Heart left ventricle (tissue), 16 donors: ENCODE measurements around the gene MATK. TPM values are rescaled to one million over a fixed set of nuclear protein-coding genes. Genes with fewer than 3 reads are reported as not detected.

Experiments
- ATAC-seq, 4 donors: fragments of 200-7000 bp; cut with Tn5 transposase; one replicate each; pipeline ENCODE4 v1.9.1; 2020 to 2022; ENCODE audit warnings: moderate library complexity in 4 of 4, mild to moderate bottlenecking in 3 of 4, moderate number of reproducible peaks in 1 of 4
- DNase-seq, 5 donors: peaks; one replicate each; pipeline ENCODE4 v3.0.0-alpha.2; 2020
- H3K27ac ChIP-seq, 12 donors: fragments of 200-600 bp; sonication (generic) in 4 of 12; one replicate each; pipeline versions ENCODE4 v1.5.0 to v1.8.0; 2016 to 2022; ENCODE audit warnings: mild to moderate bottlenecking in 2 of 12
- H3K27me3 ChIP-seq, 9 donors: fragments of 200-600 bp; sonication (generic) in 2 of 9; one replicate each; pipeline versions ENCODE4 v1.5.1 to v1.8.0; 2016 to 2022; ENCODE audit warnings: mild to moderate bottlenecking in 3 of 9
- H3K36me3 ChIP-seq, 9 donors: fragments of 200-600 bp; sonication (generic) in 2 of 9; one replicate each; pipeline versions ENCODE4 v1.5.0 to v1.8.0; 2018 to 2022; ENCODE audit warnings: mild to moderate bottlenecking in 2 of 9
- H3K4me1 ChIP-seq, 12 donors: fragments of 200-600 bp; sonication (generic) in 4 of 12; one replicate each; pipeline versions ENCODE4 v1.5.0 to v1.8.0; 2016 to 2022; ENCODE audit warnings: mild to moderate bottlenecking in 3 of 12
- H3K4me3 ChIP-seq, 12 donors: fragments of 200-600 bp; sonication (generic) in 4 of 12; one replicate each; pipeline versions ENCODE4 v1.5.0 to v1.8.0; 2017 to 2022; ENCODE audit warnings: mild to moderate bottlenecking in 9 of 12, moderate library complexity in 4 of 12
- H3K9me3 ChIP-seq, 12 donors: fragments of 200-600 bp; sonication (generic) in 4 of 12; one replicate each; pipeline versions ENCODE4 v1.5.0 to v1.8.0; 2016 to 2022; ENCODE audit warnings: mild to moderate bottlenecking in 1 of 12
- POLR2A ChIP-seq, 2 donors: fragments of 450-650 bp; IDR thresholded peaks; one replicate each; pipeline ENCODE4 v1.6.1; 2017; ENCODE audit warnings: antibody characterized with exemption in 2 of 2, mild to moderate bottlenecking in 2 of 2, moderate library complexity in 2 of 2
- whole genome bisulfite sequencing, 4 donors: extraction: QIAGEN DNeasy Blood & Tissue Kit in 2 of 4; methylation state at CpG; one replicate each; pipeline versions ENCODE4 v1.1.5 to v1.1.7; 2013 to 2018; 5-methylcytosine and 5-hydroxymethylcytosine counted together
- intact Hi-C, 10 donors: fragments of 100-400 bp; cut with DNase I; formaldehyde crosslinking; loops; one replicate each; pipeline versions ENCODE4 v1.11.1 to v1.14.2; 2022
- polyA plus RNA-seq, 2 donors: library from polyadenylated mRNA; stranded (reverse); fragments of 200-250 nt; gene quantifications; one replicate each; pipeline ENCODE4 v1.2.3, GENCODE V29; 2013
- total RNA-seq, 9 donors: library from RNA; depleted of rRNA in 2 of 9; stranded (reverse); fragments of >200 nt in 2 of 9; fragmentation: NEBNext Ultra II Directional in 3 of 9; extraction: Animal tissue kit (Norgen Biotek cat#: 25700) in 3 of 9; gene quantifications; one replicate each; pipeline versions ENCODE4 v1.1.0 to v1.2.4, GENCODE V29; 2016 to 2023
- TF ChIP-seq, protein P1 (sequence below), 12 donors: fragments of 200-600 bp; sonication (generic) in 4 of 12; IDR thresholded peaks; one replicate each; pipeline versions ENCODE4 v1.5.0 to v1.8.0; 2018 to 2022; ENCODE audit warnings: antibody characterized with exemption in 12 of 12, mild to moderate bottlenecking in 5 of 12
- donor health status: ischemic (EF 13 %, LVEDD 7.1; RV severe dilation, severe dysfunction).
- donor health status: healthy with polysubstance abuse.
- donor health status: DM: no; HTN: yes; CAD: no.
- donor health status: DM: no; HTN: no; CAD: no.
- donor health status: ischemic (EF 25% LVEDD 6.9; RV normal size, moderate dysfunction).
- donor health status: ischemic (EF 25% LVEDD 5.7; RV mildly dilated, moderate dysfunction).
- donor health status: healthy.
- donor health status: DM: yes; HTN: yes; CAD: no.
- donor health status: ischemic (EF 35%, LVEDD 5.7; RV mildly dilated, moderate dysfunction).
- donor health status: nonischemic (EF 11% LVEDD 7.7; RV severe dilation, severe dysfunction).
- donor health status: DM: yes; HTN: yes; CAD: no.
- donor health status: PGD.
- donor health status: ischemic (EF 29% LVEDD 5.4; RV normal size, mild dysfunction).
- donor health status: nonischemic (EF 23%, LVEDD 6.1; RV moderate dilation, normal function).

The MATK gene
- total and polyA plus RNA-seq, 11 donors: 0.20 to 8.9 (median 0.70) TPM

DNA sequence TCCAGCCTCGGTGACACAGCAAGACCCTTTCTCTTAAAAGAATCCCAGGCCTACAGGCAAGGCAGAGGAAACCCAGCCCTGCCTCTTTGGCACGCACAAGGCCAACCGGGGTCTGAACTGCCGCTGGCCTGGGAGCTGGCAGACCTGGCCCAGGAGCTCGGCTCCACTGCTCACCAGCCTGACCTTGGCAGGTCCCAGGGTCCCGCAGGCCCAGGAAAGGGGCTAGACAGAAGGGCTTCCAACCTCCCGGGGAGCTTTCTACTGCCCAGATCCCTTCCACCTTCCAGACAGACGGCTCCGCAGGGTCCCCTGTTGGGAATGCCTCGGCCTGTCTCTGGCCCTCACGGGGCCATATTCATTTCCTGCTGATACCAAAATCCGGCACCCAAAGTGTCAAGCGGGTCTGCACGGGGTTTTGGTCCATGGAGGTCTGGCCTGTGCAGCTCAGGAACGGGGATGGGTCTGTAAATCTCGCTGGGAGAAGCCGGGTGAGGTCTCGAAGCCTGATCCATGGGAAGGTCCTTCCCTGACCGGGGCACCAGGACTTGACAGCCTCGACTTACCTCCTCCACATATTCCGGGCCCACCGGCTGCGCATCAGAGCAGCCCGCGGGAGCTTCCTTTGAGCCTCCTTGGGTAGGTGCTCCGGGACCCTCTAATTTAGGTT lies 36.6 kb upstream of the MATK start:
- DNase-seq: no peak
- intact Hi-C loops: loop anchor here in 5 of 10 donors (5.0 to 10.0 kb wide), 5 partner anchors 36 to 158 kb away; partner anchors contain the start of genes APBA3 (in 4 of the 5), MRPL54 (in 4 of the 5) and MATK (in 1 of the 5)
- TF ChIP-seq POLR2A (IDR thresholded peaks at IDR 0.05): no peak
- TF ChIP-seq, protein P1, sequence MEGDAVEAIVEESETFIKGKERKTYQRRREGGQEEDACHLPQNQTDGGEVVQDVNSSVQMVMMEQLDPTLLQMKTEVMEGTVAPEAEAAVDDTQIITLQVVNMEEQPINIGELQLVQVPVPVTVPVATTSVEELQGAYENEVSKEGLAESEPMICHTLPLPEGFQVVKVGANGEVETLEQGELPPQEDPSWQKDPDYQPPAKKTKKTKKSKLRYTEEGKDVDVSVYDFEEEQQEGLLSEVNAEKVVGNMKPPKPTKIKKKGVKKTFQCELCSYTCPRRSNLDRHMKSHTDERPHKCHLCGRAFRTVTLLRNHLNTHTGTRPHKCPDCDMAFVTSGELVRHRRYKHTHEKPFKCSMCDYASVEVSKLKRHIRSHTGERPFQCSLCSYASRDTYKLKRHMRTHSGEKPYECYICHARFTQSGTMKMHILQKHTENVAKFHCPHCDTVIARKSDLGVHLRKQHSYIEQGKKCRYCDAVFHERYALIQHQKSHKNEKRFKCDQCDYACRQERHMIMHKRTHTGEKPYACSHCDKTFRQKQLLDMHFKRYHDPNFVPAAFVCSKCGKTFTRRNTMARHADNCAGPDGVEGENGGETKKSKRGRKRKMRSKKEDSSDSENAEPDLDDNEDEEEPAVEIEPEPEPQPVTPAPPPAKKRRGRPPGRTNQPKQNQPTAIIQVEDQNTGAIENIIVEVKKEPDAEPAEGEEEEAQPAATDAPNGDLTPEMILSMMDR (IDR thresholded peaks at IDR 0.05): no peak

DNA sequence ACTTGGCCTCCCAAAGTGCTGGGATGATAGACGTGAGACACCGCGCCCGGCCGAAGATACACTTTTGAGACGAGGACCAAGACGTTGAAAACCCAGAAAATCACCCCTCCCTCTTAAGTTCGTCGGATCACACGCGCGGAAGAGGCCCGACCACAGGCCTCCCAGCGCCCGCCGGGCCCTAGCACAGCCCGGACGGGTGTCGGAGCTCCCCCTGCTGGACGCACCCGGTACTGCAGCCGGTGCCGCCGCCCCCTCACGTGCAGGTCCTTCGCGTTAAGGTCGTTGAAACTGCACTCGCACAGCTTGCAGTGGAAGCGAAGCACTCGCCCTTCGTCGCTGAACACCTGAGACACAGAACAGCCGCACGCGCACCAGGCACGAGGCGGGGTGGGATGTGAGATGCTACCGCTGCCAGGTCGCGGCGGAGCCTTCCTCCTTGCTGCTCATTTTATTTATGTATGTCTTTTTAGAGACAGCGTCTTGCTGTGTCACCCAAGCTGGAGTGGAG lies 35.7 kb upstream of the MATK start:
- ATAC-seq (peak in 3 of 4 donors; percentile 61 to 85 (median 80)), DNase-seq (peak; percentile 44 to 89 (median 62))
- no peak for TF ChIP-seq POLR2A (IDR thresholded peaks at IDR 0.05)
- TF ChIP-seq, protein P1 (IDR thresholded peaks at IDR 0.05): peak; percentile 94 to 100 (median 98)
- H3K4me1 ChIP-seq: peaks cover 0 to 15% (median 3%) of the 10 kb centered on the region in 12 donors
- no peak overlapping the region for H3K4me3 ChIP-seq
- whole genome bisulfite sequencing, 4 donors: 11 to 21% (median 17%) methylated on average over 19 to 43 of the region's 43 CpGs
- H3K36me3 ChIP-seq: no peaks in the 10 kb centered on the region
- H3K27me3 ChIP-seq: peaks cover 0 to 4% (median 0%) of the 10 kb centered on the region in 9 donors
- H3K27ac ChIP-seq: no peak overlapping the region
- intact Hi-C loops: loop anchor here in 5 of 10 donors (5.0 to 10.0 kb wide), 5 partner anchors 35 to 157 kb away; partner anchors contain the start of genes APBA3 (in 4 of the 5), MRPL54 (in 4 of the 5) and MATK (in 1 of the 5)
- H3K9me3 ChIP-seq: no peaks in the 10 kb centered on the region

More for the DNA sequence above, 36.6 kb upstream of the MATK start:
- Histone ChIP-seq H3K27me3 (peaks cover 0 to 4% (median 0%) of the 10 kb centered on the region in 9 donors), H3K36me3 (no peaks in the 10 kb centered on the region), H3K4me3 (no peak overlapping the region), H3K4me1 (peaks cover 0 to 15% (median 3%) of the 10 kb centered on the region in 12 donors), H3K27ac (no peak overlapping the region), H3K9me3 (no peaks in the 10 kb centered on the region)
- ATAC-seq: no peak
- WGBS, 4 donors: 81 to 90% (median 84%) methylated on average over 9 to 26 of the region's 26 CpGs

DNA sequence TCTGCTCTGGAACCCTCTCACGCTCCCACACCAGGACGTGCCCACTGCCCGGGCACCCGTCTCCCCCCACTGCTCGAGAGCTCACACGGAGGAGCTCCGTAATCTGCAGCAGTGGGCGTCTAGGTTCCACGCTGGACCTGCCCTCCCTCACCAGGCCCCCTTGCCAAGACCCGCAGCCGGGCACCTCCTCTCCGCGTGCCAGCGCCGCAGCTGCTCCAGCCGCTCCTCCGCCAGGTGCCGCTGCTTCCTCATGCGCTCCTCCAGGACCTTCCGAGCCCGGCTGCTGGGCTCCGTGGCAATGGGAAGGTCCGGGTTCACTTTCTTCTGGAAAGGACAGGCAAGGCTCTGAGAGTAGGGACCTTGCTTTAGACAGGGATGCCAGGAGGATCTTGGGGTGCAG lies 35.0 kb upstream of the MATK start:
- TF ChIP-seq POLR2A (IDR thresholded peaks at IDR 0.05): no peak
- TF ChIP-seq, protein P1 (IDR thresholded peaks at IDR 0.05): no peak
- DNase-seq (no peak), ATAC-seq (no peak)
- peaks cover 0 to 15% (median 3%) of the 10 kb centered on the region in 12 donors for H3K4me1 ChIP-seq
- peaks cover 0 to 4% (median 0%) of the 10 kb centered on the region in 9 donors for H3K27me3 ChIP-seq
- intact Hi-C loops: loop anchor here in 5 of 10 donors (5.0 to 10.0 kb wide), 5 partner anchors 34 to 156 kb away; partner anchors contain the start of genes APBA3 (in 4 of the 5), MRPL54 (in 4 of the 5) and MATK (in 1 of the 5)
- H3K36me3 ChIP-seq: no peaks in the 10 kb centered on the region
- WGBS, 4 donors: 91 to 95% (median 92%) methylated on average over 13 to 23 of the region's 23 CpGs
- H3K9me3 ChIP-seq: no peaks in the 10 kb centered on the region
- H3K27ac ChIP-seq: no peak overlapping the region
- no peak overlapping the region for H3K4me3 ChIP-seq

DNA sequence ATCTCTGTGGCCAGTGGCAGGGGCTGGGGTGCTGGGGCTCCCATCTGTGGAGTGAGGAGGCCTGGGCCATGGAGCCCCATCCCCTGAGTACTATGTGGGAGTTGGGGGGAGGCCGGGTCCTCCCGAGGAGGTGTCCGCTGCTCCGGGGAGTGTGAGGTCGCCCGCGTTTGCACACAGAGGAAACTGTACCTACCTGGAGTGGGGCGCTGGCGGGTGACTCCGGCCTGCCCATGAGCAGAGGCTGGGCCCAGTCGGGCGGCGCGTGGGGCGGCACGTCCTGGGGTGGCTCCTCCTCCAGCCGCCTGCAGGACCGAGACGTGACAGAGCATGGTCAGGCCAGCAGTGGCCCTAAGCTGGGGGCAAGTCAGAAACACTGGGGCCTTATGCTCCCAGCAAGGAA lies 33.8 kb upstream of the MATK start:
- ATAC-seq: no peak
- intact Hi-C loops: loop anchor here in 5 of 10 donors (5.0 to 10.0 kb wide), 5 partner anchors 33 to 155 kb away; partner anchors contain the start of genes APBA3 (in 4 of the 5), MRPL54 (in 4 of the 5) and MATK (in 1 of the 5)

More for the DNA sequence above, 33.8 kb upstream of the MATK start:
- Histone ChIP-seq H3K36me3 (no peaks in the 10 kb centered on the region), H3K27me3 (peaks cover 0 to 4% (median 0%) of the 10 kb centered on the region in 9 donors), H3K9me3 (no peaks in the 10 kb centered on the region), H3K4me3 (no peak overlapping the region), H3K27ac (no peak overlapping the region), H3K4me1 (peaks cover 0 to 15% (median 3%) of the 10 kb centered on the region in 12 donors)
- WGBS, 4 donors: 81 to 92% (median 89%) methylated on average over 14 to 19 of the region's 19 CpGs
- no peak for DNase-seq
- TF ChIP-seq POLR2A (IDR thresholded peaks at IDR 0.05): no peak
- TF ChIP-seq, protein P1 (IDR thresholded peaks at IDR 0.05): no peak
